NT2/D1 (cell line): ENCODE results near the gene LRRC59.

ENCODE experiments used
- SUZ12 ChIP-seq: IDR thresholded peaks from 2 replicates; pipeline ENCODE4 v1.6.1; 2011; ENCODE audit not compliant: insufficient read length, insufficient read depth; ENCODE audit errors: extremely low read depth
- ZNF274 ChIP-seq: IDR thresholded peaks from 2 replicates; pipeline ENCODE4 v1.6.1; 2011; ENCODE audit warnings: mild to moderate bottlenecking, low read depth, low read length

- TF ChIP-seq ZNF274, result no peak
- no peak for TF ChIP-seq SUZ12
These were observed 25.8 kb downstream of the LRRC59 start for GRCh38 chr17:50371526-50371925.
